ENCODE results near the gene PLXDC2. TPM values are rescaled to one million over a fixed set of nuclear protein-coding genes. Genes with fewer than 3 reads are reported as not detected.

Gene PLXDC2
- polyA plus RNA-seq, 1 of the 3 experiments (the other 2 are of a cell fraction): 2.5 TPM

- no peak for TF ChIP-seq CTCF (IDR thresholded peaks at IDR 0.05)
- TF ChIP-seq GATA2 (CRISPR knock-in tag; IDR thresholded peaks at IDR 0.05): peak; percentile 98
- TF ChIP-seq NFIC (IDR thresholded peaks at IDR 0.05; ENCODE audit: borderline replicate concordance): no peak
- TF ChIP-seq TCF12 (IDR thresholded peaks at IDR 0.05): peak; percentile 55; the same call in 1 of the 2 replicates
- 0 out of 2 replicates have a peak, but pooled peaks have one; percentile 23 for TF ChIP-seq TEAD4 (IDR thresholded peaks at IDR 0.05; ENCODE audit: borderline replicate concordance, insufficient read depth)
- peak; percentile 42; the same call in 1 of the 2 replicates for TF ChIP-seq POLR2AphosphoS5 (IDR thresholded peaks at IDR 0.05; ENCODE audit: low read depth, low read length)
- TF ChIP-seq CHD2 (IDR thresholded peaks at IDR 0.05; ENCODE audit: low read length, partially characterized antibody): peak; percentile 77
- TF ChIP-seq ELF1 (IDR thresholded peaks at IDR 0.05): no peak
- peak; percentile 95 for TF ChIP-seq RCOR1 (IDR thresholded peaks at IDR 0.05; ENCODE audit: low read length)
- peak in 1 of 2 experiments; percentile 96; a peak in 2 of 4 replicates for TF ChIP-seq EP300 (IDR thresholded peaks at IDR 0.05; ENCODE audit: borderline replicate concordance in 1 of 2, low read depth in 1 of 2, low read length in 1 of 2)
- peak; percentile 73 for TF ChIP-seq FOXJ3 (CRISPR knock-in tag; IDR thresholded peaks at IDR 0.05)
- no peak for TF ChIP-seq ZBTB33 (IDR thresholded peaks at IDR 0.05; ENCODE audit: borderline replicate concordance, low read depth)
- H3K36me3 ChIP-seq (replicated peaks in 1 of 2; ENCODE audit: control insufficient read depth in 1 of 2, insufficient read depth in 2 of 2, low read length in 1 of 2): no peaks in the 10 kb centered on the region
- H3K9me3 ChIP-seq: no peaks in the 10 kb centered on the region; the same call in 1 of the 2 replicates
- H3K79me2 ChIP-seq (ENCODE audit: insufficient read depth): no peaks in the 10 kb centered on the region
- H3K27ac ChIP-seq (ENCODE audit: low read depth in 2 of 2, low read length in 1 of 2): no peak overlapping the region
- H3K9me2 ChIP-seq: no peaks in the 10 kb centered on the region
- H3F3A ChIP-seq (replicated peaks; ENCODE audit: insufficient read depth): no peaks in the 10 kb centered on the region
- no peaks in the 10 kb centered on the region for H3K27me3 ChIP-seq (ENCODE audit: insufficient read depth)
- no peak overlapping the region for H3K9ac ChIP-seq
- H3K4me1 ChIP-seq (ENCODE audit: control insufficient read depth in 1 of 2, insufficient read depth in 2 of 2, low read depth in 1 of 2, low read length in 1 of 2): peaks cover 0 to 19% of the 10 kb centered on the region in 2 experiments; a peak in 2 of 4 replicates
- ChIA-PET CTCF (interaction anchor here (1.1 to 1.2 kb wide), 3 partner anchors 11 to 364 kb away, joined by 3 read pairs; no protein-coding TSS in a partner anchor), POLR2A (no interaction called here)
- no peaks in the 10 kb centered on the region for H4K20me1 ChIP-seq (ENCODE audit: insufficient read depth)
- H3K4me3 ChIP-seq (ENCODE audit: low read depth in 2 of 2, low read length in 1 of 2): no peak overlapping the region
- H3K4me2 ChIP-seq: no peak overlapping the region
- peak; percentile 43 for DNase-seq
- no peak overlapping the region for H2AFZ ChIP-seq (ENCODE audit: low read depth)
Observed at GRCh38 chr10:20267734-20268133, 451.5 kb downstream of the PLXDC2 start.

- Histone ChIP-seq H3K79me2 (ENCODE audit: insufficient read depth) (no peaks in the 10 kb centered on the region), H3K4me2 (no peak overlapping the region), H3K36me3 (replicated peaks in 1 of 2; ENCODE audit: control insufficient read depth in 1 of 2, insufficient read depth in 2 of 2, low read length in 1 of 2) (no peaks in the 10 kb centered on the region), H3K27ac (ENCODE audit: low read depth in 2 of 2, low read length in 1 of 2) (peak overlapping the region in 1 of 2 experiments; percentile 5; a peak in 1 of 4 replicates), H3K27me3 (ENCODE audit: insufficient read depth) (no peaks in the 10 kb centered on the region), H3K9me3 (no peaks in the 10 kb centered on the region), H3K9ac (no peak overlapping the region), H2AFZ (ENCODE audit: low read depth) (no peak overlapping the region), H3F3A (replicated peaks; ENCODE audit: insufficient read depth) (no peaks in the 10 kb centered on the region), H3K9me2 (no peaks in the 10 kb centered on the region), H3K4me1 (ENCODE audit: control insufficient read depth in 1 of 2, insufficient read depth in 2 of 2, low read depth in 1 of 2, low read length in 1 of 2) (peaks cover 0 to 21% of the 10 kb centered on the region in 2 experiments; a peak in 2 of 4 replicates), H4K20me1 (ENCODE audit: insufficient read depth) (no peaks in the 10 kb centered on the region), H3K4me3 (ENCODE audit: low read depth in 2 of 2, low read length in 1 of 2) (no peak overlapping the region)
- DNase-seq: peak; percentile 4
- TF ChIP-seq PBX3 (IDR thresholded peaks at IDR 0.05) (no peak), CTCF (IDR thresholded peaks at IDR 0.05) (no peak), YY1 (IDR thresholded peaks at IDR 0.05; ENCODE audit: low read depth) (no peak), RCOR1 (IDR thresholded peaks at IDR 0.05; ENCODE audit: low read length) (peak; percentile 46; the same call in 1 of the 2 replicates), GATA2 (CRISPR knock-in tag; IDR thresholded peaks at IDR 0.05) (peak; percentile 32), EP300 (IDR thresholded peaks at IDR 0.05; ENCODE audit: borderline replicate concordance in 1 of 2, low read depth in 1 of 2, low read length in 1 of 2) (peak in 1 of 2 experiments; percentile 14; a peak in 1 of 4 replicates)
- CTCF ChIA-PET: no interaction called here
- POLR2A ChIA-PET: no interaction called here
- WGBS (ENCODE audit: low lambda C conversion rate): 47% methylated on average over 2 of the region's 2 CpGs
Observed at GRCh38 chr10:20271490-20271889, 455.3 kb downstream of the PLXDC2 start.

All from SK-N-SH (cell line).